GM18951 (cell line): Measurements from ENCODE around the gene NRXN3.

Source experiments
- POLR2A ChIP-seq: IDR thresholded peaks from 4 replicates; pipeline ENCODE4 v1.6.1; 2011; ENCODE audit warnings: mild to moderate bottlenecking; ENCODE audit not compliant: insufficient read length, insufficient read depth; ENCODE audit errors: extremely low read depth
- in situ Hi-C: fragments of 300-500 bp; cut with MboI; formaldehyde crosslinking; loops from one replicate; pipeline ENCODE4 v1.12.0; 2022; ENCODE audit warnings: low sequenced_read_pairs, mixed read lengths, inconsistent platforms; ENCODE audit not compliant: unreplicated experiment

The NRXN3 gene

GRCh38 chr14:79708426-79709388 lies 1538.5 kb downstream of the NRXN3 start:
- in situ Hi-C loops: no loop called here
- TF ChIP-seq POLR2A: no peak

DNA sequence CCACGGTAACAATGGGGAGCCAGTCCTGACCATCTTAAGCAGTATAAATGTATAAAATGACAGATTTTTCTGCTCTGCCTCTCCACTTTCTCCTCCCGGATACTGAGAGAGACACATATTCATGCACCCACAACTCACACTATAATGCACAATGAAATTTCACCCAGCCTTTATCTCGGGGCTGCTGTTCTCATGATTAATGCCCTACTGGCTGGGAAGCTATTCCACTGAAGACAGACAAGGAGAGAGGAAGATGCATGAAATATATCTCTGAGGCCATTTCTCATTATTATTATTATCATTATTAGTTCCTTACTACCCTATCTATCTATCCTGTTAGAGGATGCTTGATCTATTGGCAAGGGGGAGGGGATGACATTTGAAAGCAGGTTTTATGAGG lies 1539.4 kb downstream of the NRXN3 start:
- no peak for TF ChIP-seq POLR2A
- in situ Hi-C loops: no loop called here

GRCh38 chr14:79712302-79712950 lies 1542.3 kb downstream of the NRXN3 start:
- in situ Hi-C loops: no loop called here
- TF ChIP-seq POLR2A: no peak

- in situ Hi-C loops: no loop called here
- no peak for TF ChIP-seq POLR2A
Measured at GRCh38 chr14:79721399-79722084, 1551.4 kb downstream of the NRXN3 start.

DNA sequence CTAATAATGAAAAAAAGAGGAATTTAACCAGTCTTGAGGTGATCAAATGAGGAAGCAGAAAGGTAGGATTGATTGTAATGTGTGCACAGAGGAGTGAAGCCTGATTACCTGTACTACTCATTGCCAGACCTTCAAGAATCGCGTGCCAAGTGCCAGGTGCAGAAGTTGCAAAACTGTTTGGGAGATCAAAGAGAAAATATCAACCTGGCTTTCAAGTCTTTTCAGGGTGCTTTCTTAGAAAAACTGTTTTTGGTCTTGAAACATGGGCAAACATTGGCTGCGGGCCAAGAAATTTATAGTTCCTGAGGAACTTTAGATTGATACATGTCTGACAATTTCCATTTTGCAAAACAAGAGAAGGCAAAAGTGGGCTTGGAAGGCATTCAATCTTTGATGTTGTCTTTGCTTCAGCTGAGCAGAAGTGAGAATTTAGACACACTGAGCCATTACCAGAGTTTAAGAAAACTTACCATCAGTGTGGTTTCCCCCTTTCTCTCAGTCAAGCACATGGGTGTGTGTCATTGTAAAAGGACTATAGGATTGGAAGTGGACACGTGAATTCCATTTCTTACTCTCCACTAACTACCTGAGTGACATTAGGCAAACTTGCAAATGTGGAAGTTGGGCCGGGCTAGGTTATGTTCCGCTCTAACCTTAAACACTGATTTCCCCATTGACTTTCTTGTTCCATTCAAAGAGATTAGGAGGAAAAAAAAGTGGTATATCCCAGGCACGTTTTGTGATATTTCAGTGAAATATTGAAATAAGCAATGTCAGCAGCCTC lies 1555.0 kb downstream of the NRXN3 start:
- no peak for TF ChIP-seq POLR2A

DNA sequence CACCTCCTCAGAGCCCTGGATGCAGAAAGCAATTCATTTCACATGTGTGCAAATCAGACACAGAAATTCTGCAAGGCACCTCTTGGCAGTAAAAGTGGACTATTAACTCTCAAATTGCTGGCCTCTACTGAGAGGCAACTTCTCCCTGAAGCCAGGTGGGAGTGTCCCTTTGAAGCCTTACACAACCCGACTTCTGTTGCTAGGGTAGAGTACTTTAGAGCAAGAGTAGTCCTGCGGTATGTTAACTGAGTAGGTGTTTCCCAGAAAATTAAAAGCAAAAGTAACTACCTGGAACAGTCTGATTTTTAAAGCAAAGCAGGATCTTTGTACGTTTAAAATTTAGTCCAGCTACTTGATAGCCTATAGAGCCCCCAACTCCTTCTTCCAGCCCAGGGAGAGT lies 1557.7 kb downstream of the NRXN3 start:
- TF ChIP-seq POLR2A: no peak
- in situ Hi-C loops: no loop called here

More for the DNA sequence above, 1555.0 kb downstream of the NRXN3 start:
- in situ Hi-C loops: no loop called here

GRCh38 chr14:79728331-79728730 lies 1558.2 kb downstream of the NRXN3 start:
- in situ Hi-C loops: no loop called here
- TF ChIP-seq POLR2A: no peak

DNA sequence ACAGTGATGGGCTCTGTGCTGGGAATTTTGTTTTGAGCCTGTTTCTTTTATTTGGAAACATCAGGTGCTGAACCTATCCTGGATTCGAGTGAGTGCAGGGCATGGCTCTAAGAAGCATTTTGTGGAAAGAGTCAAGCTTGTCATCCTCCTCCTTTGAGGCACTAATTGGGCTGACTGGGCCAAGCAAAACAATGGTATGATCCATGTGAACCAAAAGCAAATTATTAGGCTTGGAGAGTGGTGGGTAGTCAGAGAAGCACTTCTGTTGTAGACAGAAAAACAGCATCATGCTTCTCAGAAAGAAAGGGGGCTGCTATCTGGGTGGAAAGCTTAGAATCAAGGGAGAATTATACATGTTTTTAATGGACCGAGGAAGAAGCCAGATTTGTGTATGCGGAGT lies 1559.6 kb downstream of the NRXN3 start:
- TF ChIP-seq POLR2A: no peak
- in situ Hi-C loops: no loop called here

- in situ Hi-C loops: no loop called here
- no peak for TF ChIP-seq POLR2A
Measured at GRCh38 chr14:79730196-79730595, 1560.0 kb downstream of the NRXN3 start.

GRCh38 chr14:79730953-79731352 lies 1560.8 kb downstream of the NRXN3 start:
- in situ Hi-C loops: no loop called here
- no peak for TF ChIP-seq POLR2A

GRCh38 chr14:79732911-79733655 lies 1562.9 kb downstream of the NRXN3 start:
- TF ChIP-seq POLR2A: no peak
- in situ Hi-C loops: no loop called here

GRCh38 chr14:79734151-79734550 lies 1564.0 kb downstream of the NRXN3 start:
- in situ Hi-C loops: no loop called here
- no peak for TF ChIP-seq POLR2A
